Activated CD4-positive, alpha-beta T cell treated with anti-CD3 and anti-CD28 coated beads, Interleukin-2, amount 50 U/mL, for 24 hours (primary cell): ENCODE data around the gene VSIG10L.

Experiments
- DNase-seq, 2 donors: peaks; one replicate each; pipeline ENCODE4 v3.0.0-alpha.2; 2020; ENCODE audit warnings: low read depth in 1 of 2, low spot score in 1 of 2

The VSIG10L gene

DNA sequence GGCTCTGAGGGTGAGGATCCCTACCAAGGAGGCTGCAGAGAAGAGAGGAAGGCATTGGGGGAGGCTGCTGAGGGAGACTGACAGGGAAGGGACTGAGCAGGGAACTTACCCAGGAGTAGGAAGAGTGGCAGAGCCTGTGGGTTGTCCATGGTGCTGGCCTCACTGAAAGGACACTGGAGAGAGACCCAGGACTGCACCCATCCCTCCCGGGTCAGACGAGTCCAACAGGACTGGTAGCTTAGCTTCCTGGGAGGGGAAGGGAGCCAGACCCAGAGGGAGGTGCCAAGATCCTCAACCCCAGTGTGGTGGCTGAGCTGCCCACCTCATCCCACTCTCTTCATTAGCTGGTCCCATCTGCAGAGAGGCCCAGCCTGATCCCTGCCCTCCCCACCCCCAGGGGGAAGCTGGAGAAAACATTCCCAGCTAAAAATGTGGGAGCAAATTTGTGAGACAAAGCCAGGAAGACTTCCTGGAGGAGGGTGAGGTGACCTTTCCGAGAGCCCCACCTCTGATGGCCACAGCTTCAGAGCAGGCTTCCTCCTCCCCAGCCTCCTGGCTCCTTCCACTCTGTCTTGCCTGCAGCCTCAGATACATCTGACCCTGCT, at the start of gene VSIG10L:
Gene VSIG10L, minus strand, starts transcription at position 164 of the 605 bp plus-strand sequence. Its CDS starts 15 bp downstream, at position 149.
- no peak for DNase-seq

- no peak for DNase-seq
These were observed 49.2 kb upstream of the VSIG10L start for GRCh38 chr19:51391073-51391611.

DNA sequence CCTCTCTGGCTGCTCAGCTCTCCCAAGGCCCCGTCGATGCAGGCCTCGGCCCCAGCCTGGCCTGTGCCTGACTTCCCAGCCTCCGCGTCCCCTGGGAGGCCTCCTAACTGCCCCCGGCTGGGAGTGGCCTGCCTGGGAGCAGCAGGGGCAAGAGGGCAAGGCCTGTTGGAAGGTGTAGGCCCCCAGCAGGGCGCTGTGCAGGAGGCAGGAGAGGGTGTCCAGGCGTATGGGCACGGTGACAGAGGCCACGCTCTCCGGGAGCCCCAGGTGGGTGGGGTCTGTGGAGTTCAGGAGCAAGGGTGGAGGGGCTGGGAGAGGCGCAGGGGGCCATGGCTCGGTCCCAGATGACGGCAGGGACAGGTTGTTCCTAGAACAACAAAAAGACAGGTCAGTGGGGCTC, 47.2 kb upstream of the VSIG10L start:
- DNase-seq: no peak

GRCh38 chr19:51387924-51388389, 46.0 kb upstream of the VSIG10L start, which contains the start of gene LIM2:
LIM2 (minus strand) TSS chr19:51387974; CDS start chr19:51387443, 531 bp downstream.
- no peak for DNase-seq

- no peak for DNase-seq
These were observed 45.1 kb upstream of the VSIG10L start for GRCh38 chr19:51386882-51387520.

- DNase-seq: no peak
These were observed 40.1 kb upstream of the VSIG10L start for GRCh38 chr19:51382004-51382403.

DNA sequence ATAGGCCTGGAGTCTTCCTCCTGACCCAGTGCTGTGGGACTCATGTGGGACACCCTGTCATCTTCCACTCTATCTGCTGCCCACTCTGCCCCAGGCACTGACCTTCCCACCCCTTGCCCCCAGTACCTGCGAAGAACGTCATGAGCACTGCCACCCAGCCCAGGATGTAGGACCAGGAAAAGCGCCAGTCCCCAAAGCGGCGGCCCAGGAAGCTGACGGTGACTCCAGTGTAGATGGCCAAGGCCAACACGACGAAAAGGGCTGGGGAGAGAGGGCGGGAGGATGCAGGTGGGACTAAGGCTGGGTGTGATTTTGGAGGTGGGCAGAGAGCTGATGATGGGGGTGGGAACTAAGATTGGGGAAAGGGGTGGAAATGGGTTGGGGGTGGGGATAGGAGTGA, 38.4 kb upstream of the VSIG10L start:
- DNase-seq: no peak

DNA sequence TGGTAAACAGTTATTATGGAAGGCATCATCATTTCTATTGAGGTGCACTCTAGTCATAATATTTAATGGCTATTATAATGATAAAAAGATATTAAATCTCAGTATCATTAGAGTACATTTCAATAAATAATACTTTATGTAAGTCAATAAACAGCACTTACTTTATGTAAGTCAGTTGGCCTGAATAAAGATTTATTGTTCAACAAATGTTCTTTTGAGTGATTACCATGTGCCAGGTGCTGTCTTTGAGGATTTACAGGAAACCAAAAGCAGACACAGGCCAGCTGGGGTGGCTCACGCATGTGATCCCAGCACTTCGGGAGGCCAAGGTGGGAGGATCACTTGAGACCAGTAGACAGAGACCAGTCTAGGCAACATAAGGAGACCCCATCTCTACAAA, 35.5 kb upstream of the VSIG10L start:
- DNase-seq: no peak

DNA sequence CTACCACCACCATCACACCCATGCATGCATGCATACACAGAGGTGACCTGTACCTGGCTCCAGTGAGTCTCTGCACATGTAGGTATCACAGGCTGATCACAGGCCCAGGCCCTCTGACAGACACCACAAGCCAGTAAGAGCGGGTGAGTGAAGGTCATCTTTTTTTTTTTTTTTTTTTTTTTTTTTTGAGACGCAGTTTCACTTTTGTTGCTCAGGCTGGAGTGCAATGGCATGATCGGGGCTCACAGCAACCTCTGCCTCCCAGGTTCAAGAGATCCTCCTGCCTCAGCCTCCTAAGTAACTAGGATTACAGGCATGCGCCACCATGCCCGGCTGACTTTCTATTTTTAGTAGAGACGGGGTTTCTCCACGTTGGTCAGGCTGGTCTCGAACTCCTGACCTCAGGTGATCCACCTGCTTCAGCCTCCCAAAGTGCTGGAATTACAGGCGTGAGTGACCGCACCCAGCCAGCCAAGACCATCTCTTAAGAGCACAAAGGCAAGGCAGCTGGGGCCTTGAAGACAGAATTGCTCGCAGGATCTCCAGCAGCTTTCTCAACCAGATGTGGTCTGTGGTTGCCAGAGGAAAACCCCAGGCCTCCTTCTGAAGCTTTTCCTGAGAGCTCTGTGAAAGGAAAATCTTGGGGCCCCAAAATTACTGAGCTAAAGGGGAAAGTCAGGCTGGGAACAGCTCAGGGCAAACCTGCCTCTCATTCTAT, 33.7 kb upstream of the VSIG10L start:
- DNase-seq: peak in 1 of 2 donors; percentile 52

GRCh38 chr19:51372649-51373504, 30.9 kb upstream of the VSIG10L start, which contains the start of gene NKG7:
NKG7 (minus strand) TSS chr19:51372654; CDS start chr19:51372535, 119 bp downstream.
- DNase-seq: peak in 1 of 2 donors; percentile 79

GRCh38 chr19:51372021-51372648, 30.2 kb upstream of the VSIG10L start:
- DNase-seq: no peak

DNA sequence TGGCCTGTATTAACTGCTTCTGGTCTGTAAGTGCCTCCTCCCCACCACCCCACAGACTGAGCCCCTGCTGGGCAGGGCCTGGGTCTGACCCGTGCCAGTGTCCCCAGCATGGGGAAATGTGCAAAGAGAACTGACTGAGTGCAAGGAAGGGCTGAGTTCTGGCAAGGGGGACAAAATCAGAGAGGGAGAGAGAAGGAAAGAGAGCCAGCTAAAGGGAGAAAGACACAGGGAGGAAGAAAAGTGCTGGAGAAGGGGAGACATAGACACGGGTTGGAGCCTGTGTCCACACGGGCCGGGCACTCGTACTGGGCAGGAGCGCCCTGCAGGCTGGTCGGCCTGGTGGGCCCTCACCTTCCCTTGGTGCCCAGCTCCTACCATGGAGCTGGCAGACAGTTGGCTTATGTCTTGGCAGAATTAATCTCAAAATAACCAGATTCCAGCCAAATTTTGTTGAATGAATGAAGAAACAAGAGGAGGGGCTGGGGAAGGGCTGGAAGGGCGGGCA, 29.3 kb upstream of the VSIG10L start:
- DNase-seq: no peak

GRCh38 chr19:51370230-51370629, 28.3 kb upstream of the VSIG10L start:
- DNase-seq: no peak

GRCh38 chr19:51368366-51369282, 26.7 kb upstream of the VSIG10L start, which contains the start of gene CLDND2:
CLDND2 (minus strand) TSS chr19:51369003; CDS start chr19:51368577, 426 bp downstream.
- peak in 1 of 2 donors; percentile 13 for DNase-seq

GRCh38 chr19:51367565-51368365, 25.8 kb upstream of the VSIG10L start:
- peak; percentile 96 to 98 for DNase-seq

GRCh38 chr19:51367255-51367564, 25.3 kb upstream of the VSIG10L start:
- DNase-seq: peak in 1 of 2 donors; percentile 22

GRCh38 chr19:51366389-51367254, 24.7 kb upstream of the VSIG10L start:
- peak; percentile 82 to 93 for DNase-seq
